ENCODE results near the gene BTF3L4. TPM values are rescaled to one million over a fixed set of nuclear protein-coding genes. Genes with fewer than 3 reads are reported as not detected.
"Not testable (repeated sequence)": the region's sequence is repeated elsewhere in the genome, so short reads cannot be mapped to it uniquely, and the experiment has no call there.

Gene BTF3L4
- total RNA-seq, 2 donors from 2014 or later: 20.7 to 23.4 TPM

DNA sequence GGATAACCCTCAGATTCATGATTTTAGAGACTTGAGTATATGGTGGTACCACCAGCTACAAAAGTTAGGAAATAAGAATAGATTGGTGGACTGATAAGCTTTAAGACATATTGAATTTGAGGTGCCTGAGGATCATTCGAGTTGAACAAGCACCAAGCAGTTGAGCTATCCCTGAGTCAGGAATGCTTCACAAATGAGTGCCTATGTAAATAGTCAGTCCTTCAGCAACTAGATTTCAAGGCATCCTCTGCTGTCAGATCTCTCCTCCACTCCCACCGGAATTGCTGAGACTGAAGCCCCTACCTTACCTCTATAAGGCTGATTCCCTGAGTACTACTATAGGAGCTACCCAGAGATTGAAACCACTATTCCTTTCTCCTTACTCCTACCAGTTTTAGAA, 7.1 kb downstream of the BTF3L4 start:
- peaks cover under 1% of the 10 kb centered on the region for H3K4me1 ChIP-seq
- H3K9me3 ChIP-seq: no peaks in the 10 kb centered on the region
- H3K9ac ChIP-seq (ENCODE audit: low read depth in 2 of 2, low read length in 2 of 2): no peak overlapping the region
- no peak overlapping the region for H3K4me3 ChIP-seq
- no peak overlapping the region for H3K27ac ChIP-seq
- no peaks in the 10 kb centered on the region for H3K27me3 ChIP-seq
- intact Hi-C loops (cut with DNase I): no loop called here
- DNase-seq: no peak
- TF ChIP-seq, protein P1, sequence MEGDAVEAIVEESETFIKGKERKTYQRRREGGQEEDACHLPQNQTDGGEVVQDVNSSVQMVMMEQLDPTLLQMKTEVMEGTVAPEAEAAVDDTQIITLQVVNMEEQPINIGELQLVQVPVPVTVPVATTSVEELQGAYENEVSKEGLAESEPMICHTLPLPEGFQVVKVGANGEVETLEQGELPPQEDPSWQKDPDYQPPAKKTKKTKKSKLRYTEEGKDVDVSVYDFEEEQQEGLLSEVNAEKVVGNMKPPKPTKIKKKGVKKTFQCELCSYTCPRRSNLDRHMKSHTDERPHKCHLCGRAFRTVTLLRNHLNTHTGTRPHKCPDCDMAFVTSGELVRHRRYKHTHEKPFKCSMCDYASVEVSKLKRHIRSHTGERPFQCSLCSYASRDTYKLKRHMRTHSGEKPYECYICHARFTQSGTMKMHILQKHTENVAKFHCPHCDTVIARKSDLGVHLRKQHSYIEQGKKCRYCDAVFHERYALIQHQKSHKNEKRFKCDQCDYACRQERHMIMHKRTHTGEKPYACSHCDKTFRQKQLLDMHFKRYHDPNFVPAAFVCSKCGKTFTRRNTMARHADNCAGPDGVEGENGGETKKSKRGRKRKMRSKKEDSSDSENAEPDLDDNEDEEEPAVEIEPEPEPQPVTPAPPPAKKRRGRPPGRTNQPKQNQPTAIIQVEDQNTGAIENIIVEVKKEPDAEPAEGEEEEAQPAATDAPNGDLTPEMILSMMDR (IDR thresholded peaks at IDR 0.05): no peak
- H3K36me3 ChIP-seq: peaks cover 9% of the 10 kb centered on the region

DNA sequence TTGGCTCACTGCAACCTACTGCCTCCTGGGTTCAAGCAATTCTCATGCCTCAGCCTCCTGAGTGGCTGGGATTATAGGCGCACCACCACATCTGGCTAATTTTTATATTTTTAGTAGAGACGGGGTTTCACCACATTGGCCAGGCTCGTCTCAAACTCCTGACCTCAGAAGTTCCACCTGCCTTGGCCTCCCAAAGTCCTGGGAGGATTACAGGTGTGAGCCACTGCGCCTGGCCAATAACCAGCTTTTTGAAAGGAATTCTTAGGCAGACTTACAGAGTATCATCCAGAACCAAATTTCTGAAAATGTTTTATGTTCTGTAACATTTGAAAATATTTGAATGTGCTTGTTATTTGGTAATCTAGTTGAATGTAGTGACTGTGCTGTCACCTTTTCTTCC, 14.6 kb downstream of the BTF3L4 start:
- Histone ChIP-seq H3K4me1 (no peaks in the 10 kb centered on the region), H3K9ac (ENCODE audit: low read depth in 2 of 2, low read length in 2 of 2) (no peak overlapping the region), H3K27me3 (no peaks in the 10 kb centered on the region), H3K27ac (peak overlapping the region; percentile 51), H3K4me3 (no peak overlapping the region), H3K9me3 (no peaks in the 10 kb centered on the region), H3K36me3 (peaks cover 4% of the 10 kb centered on the region)
- TF ChIP-seq, protein P1 (IDR thresholded peaks at IDR 0.05): no peak
- intact Hi-C loops (cut with DNase I): no loop called here
- DNase-seq: no peak

DNA sequence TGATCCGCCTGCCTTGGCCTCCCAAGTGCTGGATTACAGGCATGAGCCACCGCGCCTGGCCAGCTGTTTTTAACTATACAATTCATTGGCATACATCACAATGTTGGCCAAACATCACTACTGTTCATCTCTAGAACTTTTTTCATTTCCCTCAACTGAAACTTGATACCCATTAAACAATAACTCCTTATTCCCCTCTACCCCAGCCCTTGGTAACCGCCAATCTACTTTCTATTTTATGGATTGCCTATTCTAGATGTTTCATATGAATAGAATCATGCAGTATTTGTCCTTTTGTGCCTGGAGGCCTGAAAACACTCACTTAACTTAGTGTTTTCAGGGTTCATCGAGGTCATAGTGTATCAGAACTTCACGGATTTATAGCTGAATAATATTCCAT, 16.2 kb downstream of the BTF3L4 start:
- no peaks in the 10 kb centered on the region for H3K4me1 ChIP-seq
- no peak overlapping the region for H3K4me3 ChIP-seq
- TF ChIP-seq, protein P1 (IDR thresholded peaks at IDR 0.05): no peak
- no peaks in the 10 kb centered on the region for H3K27me3 ChIP-seq
- no peaks in the 10 kb centered on the region for H3K36me3 ChIP-seq
- intact Hi-C loops (cut with DNase I): no loop called here
- H3K27ac ChIP-seq: no peak overlapping the region
- DNase-seq: no peak
- no peak overlapping the region for H3K9ac ChIP-seq (ENCODE audit: low read depth in 2 of 2, low read length in 2 of 2)
- H3K9me3 ChIP-seq: no peaks in the 10 kb centered on the region

DNA sequence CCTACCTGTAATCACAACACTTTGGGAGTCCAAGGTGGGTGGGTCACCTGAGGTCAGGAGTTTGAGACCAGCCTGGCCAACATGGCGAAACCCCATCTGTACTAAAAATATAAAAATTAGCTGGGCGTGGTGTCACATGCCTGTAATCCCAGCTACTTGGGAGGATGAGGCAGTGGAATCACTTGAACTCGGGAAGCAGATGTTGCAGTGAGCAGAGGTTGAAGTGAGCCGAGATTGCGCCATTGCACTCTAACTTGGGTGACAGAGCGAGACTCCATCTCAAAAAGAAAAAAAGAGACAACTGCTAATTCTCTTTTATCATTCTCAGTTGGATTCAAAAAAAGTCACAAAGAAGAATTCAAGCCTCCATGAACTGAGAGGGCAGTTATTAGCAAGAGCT, 21.2 kb downstream of the BTF3L4 start:
- intact Hi-C loops (cut with DNase I); H3K4me1 ChIP-seq; H3K27me3 ChIP-seq; H3K4me3 ChIP-seq; H3K9ac ChIP-seq (ENCODE audit: low read depth in 2 of 2, low read length in 2 of 2); DNase-seq; H3K36me3 ChIP-seq; H3K27ac ChIP-seq; H3K9me3 ChIP-seq: not testable (repeated sequence)

DNA sequence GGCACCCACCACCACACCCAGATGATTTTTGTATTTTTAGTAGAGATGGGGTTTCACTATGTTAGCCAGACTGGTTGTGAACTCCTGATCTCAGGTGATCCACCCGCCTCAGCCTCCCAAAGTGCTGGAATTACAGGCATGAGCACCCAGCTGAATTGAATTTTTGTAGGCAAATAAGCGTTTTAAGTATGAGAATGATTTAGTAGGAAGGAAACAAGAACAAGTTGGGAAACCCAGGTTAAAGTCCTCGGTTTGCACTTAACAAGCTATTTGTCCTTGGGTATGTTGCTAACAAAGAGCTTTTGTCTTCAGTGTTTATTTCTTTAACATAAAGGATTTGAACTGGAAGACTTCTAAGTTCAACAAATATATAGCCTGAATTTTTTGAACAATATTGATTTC, 23.9 kb downstream of the BTF3L4 start:
- Histone ChIP-seq H3K9me3 (no peaks in the 10 kb centered on the region), H3K27ac (peak overlapping the region; percentile 46), H3K36me3 (no peaks in the 10 kb centered on the region), H3K9ac (ENCODE audit: low read depth in 2 of 2, low read length in 2 of 2) (no peak overlapping the region), H3K4me1 (no peaks in the 10 kb centered on the region), H3K4me3 (no peak overlapping the region), H3K27me3 (no peaks in the 10 kb centered on the region)
- TF ChIP-seq, protein P1 (IDR thresholded peaks at IDR 0.05): no peak
- DNase-seq: peak; percentile 30
- intact Hi-C loops (cut with DNase I): no loop called here

DNA sequence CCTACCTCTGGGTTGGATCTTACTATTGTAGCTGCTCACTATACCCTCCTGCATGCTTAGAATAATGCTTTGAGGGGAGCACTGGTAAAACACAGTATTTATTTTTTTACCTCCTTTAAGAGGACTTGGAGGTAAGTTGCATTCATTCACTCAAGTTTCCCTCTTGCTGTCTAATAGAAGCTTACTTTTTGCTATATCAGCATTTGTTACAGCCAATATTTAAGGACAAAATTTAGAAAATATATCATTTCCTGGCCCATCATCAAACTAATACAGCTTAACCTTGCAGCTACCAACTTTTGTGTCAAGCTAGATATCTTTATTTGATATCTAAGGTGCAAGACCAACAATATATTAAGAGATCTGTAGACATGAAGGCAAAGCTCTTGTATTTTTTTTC, 31.8 kb downstream of the BTF3L4 start:
- H3K9me3 ChIP-seq; H3K4me1 ChIP-seq; intact Hi-C loops (cut with DNase I); H3K27ac ChIP-seq; DNase-seq; H3K9ac ChIP-seq (ENCODE audit: low read depth in 2 of 2, low read length in 2 of 2); H3K36me3 ChIP-seq; H3K27me3 ChIP-seq; H3K4me3 ChIP-seq: not testable (repeated sequence)

DNA sequence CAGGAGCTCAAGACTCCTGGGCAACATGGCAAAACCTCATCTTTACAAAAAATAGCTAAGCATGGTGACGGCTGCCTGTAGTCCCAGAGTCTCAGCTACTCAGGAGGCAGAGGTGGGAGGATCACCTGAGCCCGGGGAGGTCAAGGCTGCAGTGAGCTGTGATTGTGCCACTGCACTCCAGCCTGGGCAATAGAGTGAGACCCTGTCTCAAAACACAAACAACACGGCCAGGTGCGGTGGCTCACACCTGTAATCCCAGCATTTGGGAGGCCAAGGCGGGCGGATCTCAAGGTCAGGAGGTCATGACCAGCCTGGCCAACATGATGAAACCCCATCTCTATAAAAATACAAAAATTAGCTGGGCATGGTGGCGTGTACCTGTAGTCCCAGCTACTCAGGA, 38.2 kb downstream of the BTF3L4 start:
- H3K4me3 ChIP-seq; H3K27ac ChIP-seq; H3K27me3 ChIP-seq; H3K9me3 ChIP-seq; DNase-seq; H3K9ac ChIP-seq (ENCODE audit: low read depth in 2 of 2, low read length in 2 of 2); intact Hi-C loops (cut with DNase I); H3K36me3 ChIP-seq; H3K4me1 ChIP-seq: not testable (repeated sequence)
